ENCODE measurements around the gene DIAPH3.

DIAPH3 gene

GRCh38 chr13:59867867-59868266 lies 295.9 kb downstream of the DIAPH3 start:
- H3K9me3 ChIP-seq (ENCODE audit: control insufficient read depth, insufficient read depth, low read depth, low read length), result no peaks in the 10 kb centered on the region
- POLR2A ChIA-PET, result no interaction called here
- TF ChIP-seq ZNF791 (tag by site-specific recombination; IDR thresholded peaks at IDR 0.05), result no peak
- no peak for TF ChIP-seq ZNF621 (tag by site-specific recombination; IDR thresholded peaks at IDR 0.05)
- no peak for TF ChIP-seq REST (tag by site-specific recombination; IDR thresholded peaks at IDR 0.05)
- TF ChIP-seq ZNF19 (tag by site-specific recombination; IDR thresholded peaks at IDR 0.05; ENCODE audit: low read depth), result no peak
- TF ChIP-seq ZNF747 (tag by site-specific recombination; IDR thresholded peaks at IDR 0.05), result no peak
- TF ChIP-seq ZNF580 (tag by site-specific recombination; IDR thresholded peaks at IDR 0.05), result no peak
- TF ChIP-seq, protein P1, sequence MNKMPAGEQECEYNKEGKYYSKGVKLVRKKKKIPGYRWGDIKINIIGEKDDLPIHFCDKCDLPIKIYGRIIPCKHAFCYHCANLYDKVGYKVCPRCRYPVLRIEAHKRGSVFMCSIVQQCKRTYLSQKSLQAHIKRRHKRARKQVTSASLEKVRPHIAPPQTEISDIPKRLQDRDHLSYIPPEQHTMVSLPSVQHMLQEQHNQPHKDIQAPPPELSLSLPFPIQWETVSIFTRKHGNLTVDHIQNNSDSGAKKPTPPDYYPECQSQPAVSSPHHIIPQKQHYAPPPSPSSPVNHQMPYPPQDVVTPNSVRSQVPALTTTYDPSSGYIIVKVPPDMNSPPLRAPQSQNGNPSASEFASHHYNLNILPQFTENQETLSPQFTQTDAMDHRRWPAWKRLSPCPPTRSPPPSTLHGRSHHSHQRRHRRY (tag by site-specific recombination; IDR thresholded peaks at IDR 0.05), result no peak
- no peak for TF ChIP-seq ZBTB17 (tag by site-specific recombination; IDR thresholded peaks at IDR 0.05)
- no peak for TF ChIP-seq ZNF664 (tag by site-specific recombination; IDR thresholded peaks at IDR 0.05)
- TF ChIP-seq, protein P2, sequence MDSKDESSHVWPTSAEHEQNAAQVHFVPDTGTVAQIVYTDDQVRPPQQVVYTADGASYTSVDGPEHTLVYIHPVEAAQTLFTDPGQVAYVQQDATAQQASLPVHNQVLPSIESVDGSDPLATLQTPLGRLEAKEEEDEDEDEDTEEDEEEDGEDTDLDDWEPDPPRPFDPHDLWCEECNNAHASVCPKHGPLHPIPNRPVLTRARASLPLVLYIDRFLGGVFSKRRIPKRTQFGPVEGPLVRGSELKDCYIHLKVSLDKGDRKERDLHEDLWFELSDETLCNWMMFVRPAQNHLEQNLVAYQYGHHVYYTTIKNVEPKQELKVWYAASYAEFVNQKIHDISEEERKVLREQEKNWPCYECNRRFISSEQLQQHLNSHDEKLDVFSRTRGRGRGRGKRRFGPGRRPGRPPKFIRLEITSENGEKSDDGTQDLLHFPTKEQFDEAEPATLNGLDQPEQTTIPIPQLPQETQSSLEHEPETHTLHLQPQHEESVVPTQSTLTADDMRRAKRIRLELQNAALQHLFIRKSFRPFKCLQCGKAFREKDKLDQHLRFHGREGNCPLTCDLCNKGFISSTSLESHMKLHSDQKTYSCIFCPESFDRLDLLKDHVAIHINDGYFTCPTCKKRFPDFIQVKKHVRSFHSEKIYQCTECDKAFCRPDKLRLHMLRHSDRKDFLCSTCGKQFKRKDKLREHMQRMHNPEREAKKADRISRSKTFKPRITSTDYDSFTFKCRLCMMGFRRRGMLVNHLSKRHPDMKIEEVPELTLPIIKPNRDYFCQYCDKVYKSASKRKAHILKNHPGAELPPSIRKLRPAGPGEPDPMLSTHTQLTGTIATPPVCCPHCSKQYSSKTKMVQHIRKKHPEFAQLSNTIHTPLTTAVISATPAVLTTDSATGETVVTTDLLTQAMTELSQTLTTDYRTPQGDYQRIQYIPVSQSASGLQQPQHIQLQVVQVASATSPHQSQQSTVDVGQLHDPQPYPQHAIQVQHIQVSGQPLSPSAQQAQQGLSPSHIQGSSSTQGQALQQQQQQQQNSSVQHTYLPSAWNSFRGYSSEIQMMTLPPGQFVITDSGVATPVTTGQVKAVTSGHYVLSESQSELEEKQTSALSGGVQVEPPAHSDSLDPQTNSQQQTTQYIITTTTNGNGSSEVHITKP (tag by site-specific recombination; IDR thresholded peaks at IDR 0.05), result no peak
- no peak for TF ChIP-seq ZSCAN16 (tag by site-specific recombination; IDR thresholded peaks at IDR 0.05)
- no peak for TF ChIP-seq KLF8 (tag by site-specific recombination; IDR thresholded peaks at IDR 0.05)
- TF ChIP-seq ZNF366 (tag by site-specific recombination; conservative IDR thresholded peaks at IDR 0.05), result no peak
- TF ChIP-seq PBX3 (CRISPR knock-in tag; IDR thresholded peaks at IDR 0.05), result no peak
- TF ChIP-seq ZEB2 (tag by site-specific recombination; IDR thresholded peaks at IDR 0.05), result no peak
- TF ChIP-seq GLI4 (tag by site-specific recombination; IDR thresholded peaks at IDR 0.05), result no peak
- no peaks in the 10 kb centered on the region for H3K4me1 ChIP-seq (ENCODE audit: control insufficient read depth, insufficient read depth, low read length)
- no peak overlapping the region for H3K4me3 ChIP-seq (ENCODE audit: low read depth, low read length)
- CTCF ChIA-PET, result interaction anchor here (0.6 to 1.1 kb wide), 4 partner anchors 17 to 588 kb away, joined by 3 read pairs; no protein-coding TSS in a partner anchor
- no peak overlapping the region for H3K27ac ChIP-seq (ENCODE audit: extremely low read depth, low read depth, low read length)
- H3K36me3 ChIP-seq (ENCODE audit: control insufficient read depth in 2 of 2, insufficient read depth in 1 of 2, low read length in 2 of 2), result no peaks in the 10 kb centered on the region

DNA sequence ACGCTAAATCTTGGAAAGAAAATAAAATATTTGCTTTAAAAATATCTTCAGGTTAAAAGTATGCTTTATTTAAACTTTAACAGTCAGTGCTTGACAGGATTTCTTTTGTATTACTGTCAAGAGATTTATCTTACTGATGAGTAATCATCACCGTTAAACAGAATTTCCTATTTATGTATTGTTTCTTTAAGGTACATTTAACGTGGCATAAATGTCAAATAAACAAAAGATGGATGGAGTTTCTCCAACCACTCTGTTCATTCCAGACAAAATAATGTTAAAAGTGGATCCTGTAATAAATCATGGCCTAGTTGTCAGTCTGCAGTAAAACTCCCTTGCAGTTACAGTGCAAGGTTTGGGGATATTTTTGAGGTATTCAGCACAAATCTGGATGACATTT lies 298.3 kb downstream of the DIAPH3 start:
- ChIA-PET POLR2A (no interaction called here), CTCF (no interaction called here)
- no peak overlapping the region for H3K4me3 ChIP-seq (ENCODE audit: low read depth, low read length)
- no peaks in the 10 kb centered on the region for H3K4me1 ChIP-seq (ENCODE audit: control insufficient read depth, insufficient read depth, low read length)
- H3K9me3 ChIP-seq (ENCODE audit: control insufficient read depth, insufficient read depth, low read depth, low read length), result no peaks in the 10 kb centered on the region
- no peak overlapping the region for H3K27ac ChIP-seq (ENCODE audit: extremely low read depth, low read depth, low read length)
- H3K36me3 ChIP-seq (ENCODE audit: control insufficient read depth in 2 of 2, insufficient read depth in 1 of 2, low read length in 2 of 2), result no peaks in the 10 kb centered on the region
- TF ChIP-seq IKZF3 (tag by site-specific recombination; IDR thresholded peaks at IDR 0.05) (no peak), SALL2 (tag by site-specific recombination; IDR thresholded peaks at IDR 0.05; ENCODE audit: borderline replicate concordance) (no peak), ZNF624 (tag by site-specific recombination; IDR thresholded peaks at IDR 0.05) (no peak), MEIS1 (CRISPR knock-in tag; IDR thresholded peaks at IDR 0.05; ENCODE audit: borderline replicate concordance) (peak; percentile 86), ZNF510 (tag by site-specific recombination; IDR thresholded peaks at IDR 0.05; ENCODE audit: insufficient replicate concordance) (no peak)
- TF ChIP-seq, protein P3, sequence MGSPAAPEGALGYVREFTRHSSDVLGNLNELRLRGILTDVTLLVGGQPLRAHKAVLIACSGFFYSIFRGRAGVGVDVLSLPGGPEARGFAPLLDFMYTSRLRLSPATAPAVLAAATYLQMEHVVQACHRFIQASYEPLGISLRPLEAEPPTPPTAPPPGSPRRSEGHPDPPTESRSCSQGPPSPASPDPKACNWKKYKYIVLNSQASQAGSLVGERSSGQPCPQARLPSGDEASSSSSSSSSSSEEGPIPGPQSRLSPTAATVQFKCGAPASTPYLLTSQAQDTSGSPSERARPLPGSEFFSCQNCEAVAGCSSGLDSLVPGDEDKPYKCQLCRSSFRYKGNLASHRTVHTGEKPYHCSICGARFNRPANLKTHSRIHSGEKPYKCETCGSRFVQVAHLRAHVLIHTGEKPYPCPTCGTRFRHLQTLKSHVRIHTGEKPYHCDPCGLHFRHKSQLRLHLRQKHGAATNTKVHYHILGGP (tag by site-specific recombination; IDR thresholded peaks at IDR 0.05), result peak; percentile 55; the same call in 1 of the 2 replicates
- TF ChIP-seq, protein P4, sequence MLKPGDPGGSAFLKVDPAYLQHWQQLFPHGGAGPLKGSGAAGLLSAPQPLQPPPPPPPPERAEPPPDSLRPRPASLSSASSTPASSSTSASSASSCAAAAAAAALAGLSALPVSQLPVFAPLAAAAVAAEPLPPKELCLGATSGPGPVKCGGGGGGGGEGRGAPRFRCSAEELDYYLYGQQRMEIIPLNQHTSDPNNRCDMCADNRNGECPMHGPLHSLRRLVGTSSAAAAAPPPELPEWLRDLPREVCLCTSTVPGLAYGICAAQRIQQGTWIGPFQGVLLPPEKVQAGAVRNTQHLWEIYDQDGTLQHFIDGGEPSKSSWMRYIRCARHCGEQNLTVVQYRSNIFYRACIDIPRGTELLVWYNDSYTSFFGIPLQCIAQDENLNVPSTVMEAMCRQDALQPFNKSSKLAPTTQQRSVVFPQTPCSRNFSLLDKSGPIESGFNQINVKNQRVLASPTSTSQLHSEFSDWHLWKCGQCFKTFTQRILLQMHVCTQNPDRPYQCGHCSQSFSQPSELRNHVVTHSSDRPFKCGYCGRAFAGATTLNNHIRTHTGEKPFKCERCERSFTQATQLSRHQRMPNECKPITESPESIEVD (tag by site-specific recombination; IDR thresholded peaks at IDR 0.05), result peak; percentile 78
